Neuronal stem cell (in vitro differentiated cells): ENCODE data around the gene DHRS7.

Experiments
- DNase-seq: peaks from one replicate; pipeline ENCODE4 v3.0.0-alpha.2; 2013; ENCODE audit warnings: low spot score
- H2AFZ ChIP-seq: one replicate; pipeline ENCODE4 v1.6.1; 2013; ENCODE audit warnings: mild to moderate bottlenecking, low read length, inconsistent platforms
- H2AK5ac ChIP-seq: 2 replicates; pipeline ENCODE4 v1.6.1; 2013; ENCODE audit warnings: low read depth, mild to moderate bottlenecking, inconsistent platforms, low read length, moderate library complexity, mixed read lengths
- H2BK120ac ChIP-seq: 2 replicates; pipeline ENCODE4 v1.6.1; 2013; ENCODE audit warnings: low read depth, mild to moderate bottlenecking, inconsistent platforms, low read length, moderate library complexity, mixed read lengths
- H2BK12ac ChIP-seq: one replicate; pipeline ENCODE4 v1.6.1; 2013; ENCODE audit warnings: low read length, inconsistent platforms
- H2BK15ac ChIP-seq: 2 replicates; pipeline ENCODE4 v1.6.1; 2013; ENCODE audit warnings: mild to moderate bottlenecking, low read length, inconsistent platforms, mixed read lengths
- H2BK5ac ChIP-seq: one replicate; pipeline ENCODE4 v1.6.1; 2013; ENCODE audit warnings: inconsistent platforms, mild to moderate bottlenecking, low read length, moderate library complexity
- H3K14ac ChIP-seq: one replicate; pipeline ENCODE4 v1.6.1; 2013; ENCODE audit warnings: low read length, inconsistent platforms
- H3K18ac ChIP-seq: 2 replicates; pipeline ENCODE4 v1.6.1; 2013; ENCODE audit warnings: low read length, inconsistent platforms
- H3K23ac ChIP-seq: 2 replicates; pipeline ENCODE4 v1.6.1; 2013; ENCODE audit warnings: low read depth, mild to moderate bottlenecking, mixed read lengths, low read length, inconsistent platforms; ENCODE audit not compliant: poor library complexity
- H3K27ac ChIP-seq: replicated peaks from 3 replicates; pipeline ENCODE4 v1.5.1; 2013; ENCODE audit warnings: low read length, inconsistent platforms
- H3K27me3 ChIP-seq, 3 experiments: 2 replicates each; pipeline ENCODE4 v1.6.1; 2013; ENCODE audit warnings: low read length in 3 of 3, mild to moderate bottlenecking in 2 of 3, inconsistent platforms in 1 of 3, low read depth in 1 of 3, mixed read lengths in 1 of 3, moderate library complexity in 1 of 3; ENCODE audit not compliant: control insufficient read depth in 3 of 3, insufficient read depth in 3 of 3
- H3K36me3 ChIP-seq, 2 donors: replicated peaks in 1 of 2; 2 replicates each; pipeline ENCODE4 v1.6.1; 2013; ENCODE audit warnings: low read length in 2 of 2; ENCODE audit not compliant: control insufficient read depth in 2 of 2, insufficient read depth in 2 of 2
- H3K4ac ChIP-seq: 2 replicates; pipeline ENCODE4 v1.6.1; 2013; ENCODE audit warnings: inconsistent platforms, mild to moderate bottlenecking, low read length, moderate library complexity
- H3K4me1 ChIP-seq, 2 donors: 1 replicate in 1 of 2; 2 replicates in 1 of 2; pipeline ENCODE4 v1.6.1; 2013; ENCODE audit warnings: low read length in 2 of 2, low read depth in 1 of 2; ENCODE audit not compliant: control insufficient read depth in 2 of 2, insufficient read depth in 1 of 2
- H3K4me2 ChIP-seq: one replicate; pipeline ENCODE4 v1.6.1; 2013; ENCODE audit warnings: mild to moderate bottlenecking, low read length, inconsistent platforms; ENCODE audit not compliant: insufficient read depth, poor library complexity, severe bottlenecking
- H3K4me3 ChIP-seq, 2 donors: 2 replicates each; pipeline ENCODE4 v1.5.1; 2013; ENCODE audit warnings: low read length in 2 of 2, mild to moderate bottlenecking in 2 of 2, inconsistent platforms in 1 of 2, moderate library complexity in 1 of 2
- H3K79me1 ChIP-seq: one replicate; pipeline ENCODE4 v1.6.1; 2013; ENCODE audit warnings: low read depth, mild to moderate bottlenecking, inconsistent platforms, low read length, moderate library complexity
- H3K9ac ChIP-seq: one replicate; pipeline ENCODE4 v1.6.1; 2013; ENCODE audit warnings: mild to moderate bottlenecking, low read depth, low read length, inconsistent platforms; ENCODE audit not compliant: poor library complexity
- H3K9me3 ChIP-seq, 2 donors: replicated peaks in 1 of 2; 2 replicates each; pipeline versions ENCODE3 to v1.6.1; 2013; ENCODE audit warnings: low read length in 2 of 2, mild to moderate bottlenecking in 2 of 2, inconsistent platforms in 1 of 2, low read depth in 1 of 2, mixed read lengths in 1 of 2, moderate library complexity in 1 of 2; ENCODE audit not compliant: control insufficient read depth in 2 of 2, insufficient read depth in 1 of 2
- H4K8ac ChIP-seq: one replicate; pipeline ENCODE4 v1.6.1; 2013; ENCODE audit warnings: low read depth, mild to moderate bottlenecking, inconsistent platforms, low read length, moderate library complexity
- H4K91ac ChIP-seq: one replicate; pipeline ENCODE4 v1.6.1; 2013; ENCODE audit warnings: low read length, low read depth, mild to moderate bottlenecking, inconsistent platforms; ENCODE audit not compliant: poor library complexity
- WGBS, 2 donors: extraction: QIAGEN DNeasy Blood & Tissue Kit; methylation state at CpG; one replicate each; pipeline ENCODE4 v1.1.7; 2013; ENCODE audit warnings: missing lambda C conversion rate in 2 of 2, mixed read lengths in 1 of 2; ENCODE audit not compliant: insufficient read length in 2 of 2, insufficient replicate concordance in 1 of 2; ENCODE audit errors: extremely low coverage in 2 of 2; 5-methylcytosine and 5-hydroxymethylcytosine counted together

The DHRS7 gene

GRCh38 chr14:60178164-60178563 is 13.0 kb upstream of the DHRS7 start:
- Histone ChIP-seq H3K4me2 (no peak overlapping the region), H3K27me3 (peaks cover 0 to 4% (median 0%) of the 10 kb centered on the region in 3 experiments), H4K8ac (no peak overlapping the region), H2BK15ac (no peak overlapping the region), H2AK5ac (no peak overlapping the region), H3K9ac (no peak overlapping the region), H3K14ac (no peak overlapping the region), H3K9me3 (no peaks in the 10 kb centered on the region), H3K36me3 (no peaks in the 10 kb centered on the region), H2BK5ac (no peak overlapping the region), H2BK120ac (no peak overlapping the region), H3K23ac (no peak overlapping the region), H3K79me1 (no peaks in the 10 kb centered on the region), H3K27ac (no peak overlapping the region), H3K4me1 (no peaks in the 10 kb centered on the region), H3K4me3 (no peak overlapping the region), H2AFZ (no peak overlapping the region), H4K91ac (no peak overlapping the region), H2BK12ac (no peak overlapping the region), H3K4ac (no peak overlapping the region), H3K18ac (no peak overlapping the region)
- no CpG with 5 or more reads among the region's 1 CpG for WGBS, 2 donors
- no peak for DNase-seq

- Histone ChIP-seq H3K18ac (no peak overlapping the region), H3K9me3 (peaks cover 0 to 5% of the 10 kb centered on the region in 2 donors), H2BK12ac (no peak overlapping the region), H2AFZ (no peak overlapping the region), H3K36me3 (no peaks in the 10 kb centered on the region), H3K27ac (no peak overlapping the region), H3K27me3 (peaks cover 0 to 7% (median 0%) of the 10 kb centered on the region in 3 experiments), H3K9ac (no peak overlapping the region), H3K23ac (no peak overlapping the region), H2BK5ac (no peak overlapping the region), H3K14ac (no peak overlapping the region), H3K4me2 (no peak overlapping the region), H4K8ac (no peak overlapping the region), H2BK120ac (no peak overlapping the region), H3K4me1 (no peaks in the 10 kb centered on the region), H3K79me1 (no peaks in the 10 kb centered on the region), H2AK5ac (no peak overlapping the region), H3K4me3 (no peak overlapping the region), H2BK15ac (no peak overlapping the region), H4K91ac (no peak overlapping the region), H3K4ac (no peak overlapping the region)
- WGBS, 2 donors, result no CpG with 5 or more reads among the region's 2 CpGs
- DNase-seq, result no peak
Measured at GRCh38 chr14:60175255-60175902, 10.2 kb upstream of the DHRS7 start.

- Histone ChIP-seq H3K27ac (no peak overlapping the region), H3K27me3 (peaks cover 0 to 7% (median 0%) of the 10 kb centered on the region in 3 experiments), H2BK12ac (no peak overlapping the region), H2AK5ac (no peak overlapping the region), H3K4me3 (no peak overlapping the region), H3K14ac (no peak overlapping the region), H3K18ac (no peak overlapping the region), H4K91ac (no peak overlapping the region), H3K79me1 (no peaks in the 10 kb centered on the region), H3K9me3 (peaks cover 0 to 5% of the 10 kb centered on the region in 2 donors), H2BK15ac (no peak overlapping the region), H2BK120ac (no peak overlapping the region), H2AFZ (no peak overlapping the region), H4K8ac (no peak overlapping the region), H3K4ac (no peak overlapping the region), H3K4me1 (no peaks in the 10 kb centered on the region), H3K36me3 (no peaks in the 10 kb centered on the region), H3K9ac (no peak overlapping the region), H3K23ac (no peak overlapping the region), H3K4me2 (no peak overlapping the region), H2BK5ac (no peak overlapping the region)
- no CpG with 5 or more reads among the region's 11 CpGs for WGBS, 2 donors
- no peak for DNase-seq
Measured at GRCh38 chr14:60174352-60175254, 9.4 kb upstream of the DHRS7 start.

GRCh38 chr14:60171690-60172089 is 6.5 kb upstream of the DHRS7 start:
- Histone ChIP-seq H3K4me1 (no peaks in the 10 kb centered on the region), H3K4me2 (no peak overlapping the region), H2BK12ac (no peak overlapping the region), H3K23ac (no peak overlapping the region), H3K27ac (no peak overlapping the region), H2BK120ac (no peak overlapping the region), H3K4ac (no peak overlapping the region), H2BK15ac (no peak overlapping the region), H3K27me3 (peaks cover 0 to 22% (median 0%) of the 10 kb centered on the region in 3 experiments), H3K18ac (no peak overlapping the region), H3K36me3 (no peaks in the 10 kb centered on the region), H3K14ac (no peak overlapping the region), H3K9me3 (peaks cover 0 to 5% of the 10 kb centered on the region in 2 donors), H3K4me3 (no peak overlapping the region), H4K8ac (no peak overlapping the region), H3K9ac (no peak overlapping the region), H2AFZ (no peak overlapping the region), H2AK5ac (no peak overlapping the region), H3K79me1 (no peaks in the 10 kb centered on the region), H2BK5ac (no peak overlapping the region), H4K91ac (no peak overlapping the region)
- no peak for DNase-seq
- no CpG with 5 or more reads among the region's 2 CpGs for WGBS, 2 donors
